NCI-H524 (cell line): ENCODE measurements around the gene PTGIR.

ENCODE experiments used
- DNase-seq, 2 experiments: peaks; one replicate each; lab custom pipeline; 2025; lab: John Stamatoyannopoulos, UW

PTGIR gene

DNA sequence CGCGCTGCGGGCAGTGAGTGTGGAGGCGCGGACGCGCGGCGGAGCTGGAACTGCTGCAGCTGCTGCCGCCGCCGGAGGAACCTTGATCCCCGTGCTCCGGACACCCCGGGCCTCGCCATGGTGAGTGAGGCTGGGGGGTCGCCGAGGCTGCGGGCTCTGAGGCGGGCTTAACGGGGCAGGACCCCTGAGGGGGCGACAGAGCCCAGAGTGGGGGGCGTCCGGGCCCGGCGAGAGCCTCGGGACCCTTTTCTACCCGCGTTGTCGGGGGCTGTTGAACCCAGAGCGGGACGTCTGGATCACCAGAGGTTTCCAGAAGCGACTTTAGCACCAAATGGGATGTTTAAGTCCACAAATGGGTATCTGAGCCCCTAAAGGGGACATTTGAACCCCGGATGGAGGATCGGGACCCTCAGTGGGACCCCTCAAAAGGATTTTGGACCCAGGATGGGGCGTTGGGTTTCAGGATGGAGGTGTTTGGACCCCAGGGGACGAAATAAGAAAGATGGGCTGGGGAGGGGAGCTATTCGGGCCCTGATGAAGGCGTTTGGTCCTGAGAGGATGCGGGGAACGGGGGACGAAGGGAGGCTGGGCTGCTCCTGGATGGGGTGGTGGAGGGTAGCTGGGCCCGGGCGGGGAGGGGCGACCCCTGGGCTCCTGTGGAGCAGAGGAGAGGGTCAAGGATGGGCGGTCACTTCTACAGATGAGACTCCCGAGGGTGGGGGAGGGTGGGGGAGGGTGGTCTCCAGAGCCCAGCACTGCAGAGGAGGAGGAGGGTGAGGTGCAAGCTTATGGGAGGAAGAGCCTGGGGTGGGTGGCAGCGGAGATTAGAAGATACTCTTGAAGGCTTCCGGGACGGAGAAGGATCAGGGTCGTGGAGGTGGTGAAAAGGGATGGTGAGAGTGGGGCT lies 23.3 kb downstream of the PTGIR start, which contains the start of gene CALM3:
Gene CALM3 (plus strand): TSS at position 13 of the 907 bp plus-strand sequence. CDS start 105 bp downstream, at position 118.
- no peak for DNase-seq

DNA sequence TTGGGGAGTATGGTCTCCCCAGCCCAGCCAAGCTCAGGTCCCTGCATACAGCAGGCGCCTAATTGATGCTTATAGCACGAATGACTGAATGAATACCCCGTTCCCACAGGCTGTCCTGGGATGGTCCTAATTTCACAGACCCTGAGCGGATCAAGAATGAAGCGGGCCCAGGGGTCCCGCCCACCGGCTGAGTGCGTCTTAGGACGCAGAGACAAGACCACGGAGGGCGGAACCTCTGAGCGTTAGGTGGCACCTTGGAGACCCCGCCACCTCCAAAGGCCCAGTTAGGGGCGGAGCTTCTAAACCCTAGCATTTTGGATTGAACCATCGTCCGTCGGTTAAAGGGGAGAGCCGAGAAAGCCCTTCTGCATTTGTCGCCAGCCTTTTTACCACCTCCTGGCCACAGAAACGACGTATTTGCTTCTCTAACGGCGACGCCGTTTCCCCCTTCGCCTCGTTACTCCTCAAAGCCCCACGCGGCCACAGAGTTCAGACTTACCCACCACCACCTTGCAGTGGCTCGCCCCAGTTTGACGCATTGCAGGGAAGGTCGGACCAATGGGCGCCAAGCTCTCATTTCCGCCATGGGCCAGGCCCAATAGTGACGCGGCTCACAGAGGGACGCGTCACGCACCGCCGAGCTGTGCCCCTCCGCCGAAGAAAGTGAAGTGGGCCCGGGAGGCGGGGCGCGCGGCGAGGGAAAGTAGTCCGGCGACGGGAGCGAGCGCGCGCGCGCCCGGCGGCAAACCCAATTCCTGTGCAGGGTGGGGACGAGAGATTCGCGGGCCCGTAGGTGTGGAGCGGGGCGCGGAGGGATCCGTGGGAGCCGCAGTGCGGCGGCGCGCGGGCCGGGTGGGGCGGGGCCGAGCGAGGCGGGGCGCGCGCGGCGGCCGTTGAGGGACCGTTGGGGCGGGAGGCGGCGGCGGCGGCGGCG lies 24.2 kb downstream of the PTGIR start:
- DNase-seq = peak; percentile 89 to 92

- no peak for DNase-seq
Observed at GRCh38 chr19:46599716-46600373, 25.0 kb downstream of the PTGIR start.

DNA sequence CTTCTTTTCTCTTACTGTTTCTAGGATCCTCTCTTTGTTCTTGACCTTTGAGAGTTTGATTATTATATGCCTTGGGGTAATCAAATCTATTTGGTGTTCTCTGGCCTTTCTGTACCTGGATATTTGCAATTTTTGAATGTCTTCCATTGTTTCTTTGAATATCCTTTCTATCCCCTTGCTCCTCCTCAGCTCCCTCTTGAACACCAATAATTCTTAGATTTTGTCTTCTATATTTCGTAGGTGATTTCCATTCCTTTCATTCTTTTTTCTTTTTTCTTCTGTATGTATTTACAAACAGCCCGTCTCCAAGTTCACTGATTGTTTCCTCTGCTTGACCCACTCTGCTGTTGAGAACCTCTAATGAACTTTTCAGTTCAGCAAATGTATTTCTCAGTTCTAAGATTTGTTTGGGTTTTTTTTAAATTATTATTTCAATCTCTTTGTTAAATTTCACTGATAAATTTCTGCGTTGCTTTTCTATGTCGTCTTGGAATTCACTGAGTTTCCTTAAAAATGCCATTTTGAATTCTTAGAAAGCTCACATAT lies 26.4 kb downstream of the PTGIR start:
- no peak for DNase-seq

GRCh38 chr19:46596008-46596407 lies 28.9 kb downstream of the PTGIR start:
- no peak for DNase-seq

DNA sequence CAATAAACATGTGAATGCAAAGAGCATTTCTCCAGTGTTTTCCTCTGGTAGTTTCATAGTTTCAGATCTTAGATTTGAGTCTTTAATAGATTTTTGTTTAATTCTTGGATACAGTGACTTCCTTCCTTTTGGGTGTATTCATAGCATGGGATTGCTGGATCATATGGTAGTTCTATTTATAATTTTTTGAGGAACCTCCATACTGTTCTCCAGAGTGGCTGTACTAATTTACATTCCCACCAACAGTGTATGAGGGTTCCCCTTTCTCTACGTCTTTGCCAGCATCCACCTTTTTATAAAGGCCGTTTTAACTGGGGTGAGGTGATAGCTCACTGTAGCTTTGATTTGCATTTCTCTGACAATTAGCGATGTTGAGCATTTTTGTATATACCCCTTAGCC lies 33.0 kb downstream of the PTGIR start:
- no peak for DNase-seq

- DNase-seq = no peak
Observed at GRCh38 chr19:46591254-46591653, 33.6 kb downstream of the PTGIR start.

DNA sequence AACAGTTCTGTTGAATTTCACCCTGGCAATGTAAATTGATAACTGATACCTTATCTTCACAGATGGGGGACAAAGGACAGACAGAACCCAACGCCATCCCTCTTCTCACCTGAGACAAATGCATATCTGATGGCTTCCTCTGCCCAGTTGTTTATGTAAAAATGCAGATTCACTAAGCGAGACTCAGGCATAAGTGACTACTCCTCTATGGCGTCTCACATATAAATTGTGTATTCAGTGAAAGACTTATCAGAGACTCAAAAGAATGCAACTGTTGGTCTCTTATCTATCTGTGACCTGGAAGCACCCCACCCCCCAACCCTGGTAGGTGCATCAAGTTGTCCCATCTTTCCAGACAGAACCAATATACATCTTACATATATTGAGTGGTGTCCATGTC lies 37.0 kb downstream of the PTGIR start:
- no peak for DNase-seq

- no peak for DNase-seq
Observed at GRCh38 chr19:46586294-46586693, 38.6 kb downstream of the PTGIR start.

DNA sequence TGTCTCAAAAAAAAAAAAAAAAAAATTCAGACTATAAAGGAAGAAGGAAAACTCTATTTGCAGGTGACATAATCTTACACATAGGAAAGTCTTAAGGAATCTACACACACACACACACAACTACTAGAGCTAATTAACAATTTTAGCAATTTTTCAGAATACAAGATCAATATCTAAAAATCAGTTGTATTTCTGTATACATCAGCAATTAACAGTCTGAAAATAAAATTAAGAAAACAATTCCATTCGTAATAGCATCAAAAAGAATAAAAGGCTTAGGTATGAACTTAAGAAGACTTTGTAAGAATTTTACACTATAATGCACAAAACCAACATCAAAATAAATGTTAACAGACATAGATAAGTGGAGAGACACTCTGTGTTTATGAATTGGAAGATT lies 39.4 kb downstream of the PTGIR start:
- no peak for DNase-seq

DNA sequence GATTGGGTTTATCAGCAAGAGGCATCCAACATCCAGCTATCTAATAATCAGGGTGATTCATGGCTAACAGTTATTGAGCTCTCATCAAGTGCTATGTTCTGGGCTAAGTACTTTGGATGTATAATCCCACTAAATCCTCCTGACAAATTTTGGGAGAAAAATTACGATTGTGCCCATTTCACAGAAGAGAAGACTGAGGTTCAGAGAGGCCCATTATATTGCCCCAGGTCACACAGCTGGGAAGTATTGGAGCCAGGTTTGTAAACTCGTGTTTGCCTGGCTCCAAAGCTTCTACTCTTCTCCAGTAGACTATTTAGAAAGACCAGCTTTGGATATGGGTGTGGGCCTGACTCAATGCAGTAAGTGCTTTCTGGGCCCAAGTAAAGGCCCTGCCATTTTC lies 44.6 kb downstream of the PTGIR start:
- no peak for DNase-seq

GRCh38 chr19:46579361-46579879 lies 45.5 kb downstream of the PTGIR start:
- peak; percentile 24 to 65 for DNase-seq

GRCh38 chr19:46578450-46578849 lies 46.4 kb downstream of the PTGIR start:
- no peak for DNase-seq

GRCh38 chr19:46574533-46574932 lies 50.4 kb downstream of the PTGIR start:
- DNase-seq = no peak

DNA sequence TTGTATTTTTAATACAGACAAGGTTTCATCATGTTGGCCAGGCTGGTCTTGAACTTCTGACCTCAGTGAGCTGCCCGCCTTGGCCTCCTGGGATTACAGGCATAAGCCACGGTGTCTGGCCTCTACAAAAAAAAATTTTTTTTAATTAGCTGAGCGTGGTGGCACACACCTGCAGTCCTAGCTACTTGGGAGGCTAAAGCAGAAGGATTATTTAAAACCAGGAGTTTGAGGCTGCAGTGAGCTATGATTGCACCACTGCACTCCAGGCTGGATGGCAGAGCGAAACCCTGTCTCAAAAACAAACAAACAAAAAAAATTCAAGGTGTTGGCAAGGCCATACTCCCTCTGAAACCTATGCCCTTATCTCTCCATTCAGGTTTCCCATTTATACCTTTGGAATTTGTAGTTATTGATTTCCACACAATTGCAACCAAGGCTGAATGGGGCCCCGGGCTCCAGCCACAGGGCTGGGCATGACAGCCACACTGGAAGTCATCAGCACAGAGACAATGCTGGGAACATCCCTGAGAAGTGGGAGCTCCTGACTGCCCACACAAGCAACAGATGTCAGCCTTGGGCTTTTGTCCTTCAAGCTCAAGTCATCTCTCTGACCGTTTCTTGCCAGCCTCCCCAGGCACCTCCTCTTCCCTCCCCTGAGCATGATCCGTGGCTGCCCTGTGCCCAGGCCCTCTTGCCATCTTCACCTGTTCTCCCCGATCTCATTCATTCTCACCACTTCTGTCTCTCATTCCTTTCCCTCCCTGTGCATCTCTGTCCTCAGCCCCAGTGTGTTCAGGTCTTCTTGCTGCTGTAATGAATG lies 51.0 kb downstream of the PTGIR start:
- DNase-seq = no peak

DNA sequence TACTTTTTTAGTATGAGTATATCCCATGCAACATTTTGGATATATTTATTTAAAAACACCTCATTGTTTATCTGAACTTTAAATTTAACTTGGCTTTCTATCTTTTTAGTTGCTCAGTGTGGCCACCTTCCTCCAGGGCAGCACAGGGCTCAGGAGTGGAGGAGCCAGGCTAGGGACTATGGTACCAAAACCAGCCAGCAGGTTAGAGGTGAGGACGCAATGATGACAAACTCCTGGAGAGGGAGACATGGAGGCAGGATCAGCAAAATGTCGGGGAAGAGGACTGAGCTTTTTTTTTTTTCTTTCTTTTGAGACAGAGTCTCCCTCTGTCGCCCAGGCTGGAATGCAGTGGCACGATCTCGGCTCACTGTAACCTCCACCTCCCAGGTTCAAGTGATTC lies 53.4 kb downstream of the PTGIR start:
- peak; percentile 17 to 51 for DNase-seq
